ENCODE measurements around the gene UBE3C. TPM values are rescaled to one million over a fixed set of nuclear protein-coding genes. Genes with fewer than 3 reads are reported as not detected.

The UBE3C gene
- total and polyA plus RNA-seq, 2 of the 13 experiments (the other 11 are each of a cell fraction or from before 2014, with no cell fraction given) = 27.0 to 48.2 TPM

DNA sequence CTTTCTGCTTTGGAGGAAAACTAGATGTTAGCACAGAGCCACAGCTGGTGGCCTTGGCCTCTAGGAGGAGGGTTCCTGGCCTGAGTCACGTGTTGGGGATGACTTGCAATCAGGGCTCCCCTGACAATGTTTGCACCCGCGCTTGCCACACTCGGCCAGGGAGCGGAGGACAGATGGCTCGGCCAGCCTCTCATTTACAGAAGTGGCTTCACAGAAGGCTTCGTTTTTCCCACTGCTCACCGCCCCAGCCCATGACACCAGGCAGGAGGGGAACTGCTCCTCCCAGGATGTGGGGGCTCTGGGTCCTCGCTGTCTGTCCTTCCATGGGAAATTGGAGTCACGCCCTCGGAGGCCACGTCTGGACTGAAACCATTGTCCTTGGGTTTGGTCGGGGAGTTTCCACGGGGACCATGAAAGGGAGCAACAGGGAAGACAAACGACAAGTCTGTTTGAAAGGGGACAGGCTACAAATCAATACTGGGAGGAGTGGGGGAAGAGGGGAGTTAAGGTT, 49.6 kb upstream of the UBE3C start (continued):
- TF ChIP-seq ZNF121 (CRISPR knock-in tag; IDR thresholded peaks at IDR 0.05) (no peak), FOSL2 (CRISPR knock-in tag; IDR thresholded peaks at IDR 0.05) (peak; percentile 58), FOXA3 (CRISPR knock-in tag; IDR thresholded peaks at IDR 0.05) (0 out of 2 replicates have a peak, but pooled peaks have one; percentile 24), MIER2 (CRISPR knock-in tag; IDR thresholded peaks at IDR 0.05) (no peak), BHLHE40 (IDR thresholded peaks at IDR 0.05; ENCODE audit: low read length) (peak; percentile 85), POGZ (CRISPR knock-in tag; IDR thresholded peaks at IDR 0.05) (peak; percentile 55; the same call in 1 of the 2 replicates), KDM2A (CRISPR knock-in tag; IDR thresholded peaks at IDR 0.05; ENCODE audit: borderline replicate concordance, low read depth) (no peak), ZNF234 (CRISPR knock-in tag; conservative IDR thresholded peaks at IDR 0.05) (no peak), ZNF556 (CRISPR knock-in tag; IDR thresholded peaks at IDR 0.05; ENCODE audit: borderline replicate concordance) (peak; percentile 49; the same call in 1 of the 2 replicates), NR2F1 (CRISPR knock-in tag; IDR thresholded peaks at IDR 0.05) (peak; percentile 53 to 66; a peak in 3 of 4 replicates), KDM5B (CRISPR knock-in tag; IDR thresholded peaks at IDR 0.05; ENCODE audit: borderline replicate concordance) (no peak), ZNF577 (CRISPR knock-in tag; IDR thresholded peaks at IDR 0.05; ENCODE audit: borderline replicate concordance, low read depth) (no peak), HIVEP1 (CRISPR knock-in tag; IDR thresholded peaks at IDR 0.05) (peak; percentile 63; the same call in 1 of the 2 replicates), NR2F2 (IDR thresholded peaks at IDR 0.05; ENCODE audit: borderline replicate concordance, low read depth) (peak; percentile 31; the same call in 1 of the 2 replicates)
- TF ChIP-seq, protein P1, sequence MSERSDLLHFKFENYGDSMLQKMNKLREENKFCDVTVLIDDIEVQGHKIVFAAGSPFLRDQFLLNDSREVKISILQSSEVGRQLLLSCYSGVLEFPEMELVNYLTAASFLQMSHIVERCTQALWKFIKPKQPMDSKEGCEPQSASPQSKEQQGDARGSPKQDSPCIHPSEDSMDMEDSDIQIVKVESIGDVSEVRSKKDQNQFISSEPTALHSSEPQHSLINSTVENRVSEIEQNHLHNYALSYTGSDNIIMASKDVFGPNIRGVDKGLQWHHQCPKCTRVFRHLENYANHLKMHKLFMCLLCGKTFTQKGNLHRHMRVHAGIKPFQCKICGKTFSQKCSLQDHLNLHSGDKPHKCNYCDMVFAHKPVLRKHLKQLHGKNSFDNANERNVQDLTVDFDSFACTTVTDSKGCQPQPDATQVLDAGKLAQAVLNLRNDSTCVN (CRISPR knock-in tag; IDR thresholded peaks at IDR 0.05; ENCODE audit: borderline replicate concordance) = no peak
- TF ChIP-seq, protein P2, sequence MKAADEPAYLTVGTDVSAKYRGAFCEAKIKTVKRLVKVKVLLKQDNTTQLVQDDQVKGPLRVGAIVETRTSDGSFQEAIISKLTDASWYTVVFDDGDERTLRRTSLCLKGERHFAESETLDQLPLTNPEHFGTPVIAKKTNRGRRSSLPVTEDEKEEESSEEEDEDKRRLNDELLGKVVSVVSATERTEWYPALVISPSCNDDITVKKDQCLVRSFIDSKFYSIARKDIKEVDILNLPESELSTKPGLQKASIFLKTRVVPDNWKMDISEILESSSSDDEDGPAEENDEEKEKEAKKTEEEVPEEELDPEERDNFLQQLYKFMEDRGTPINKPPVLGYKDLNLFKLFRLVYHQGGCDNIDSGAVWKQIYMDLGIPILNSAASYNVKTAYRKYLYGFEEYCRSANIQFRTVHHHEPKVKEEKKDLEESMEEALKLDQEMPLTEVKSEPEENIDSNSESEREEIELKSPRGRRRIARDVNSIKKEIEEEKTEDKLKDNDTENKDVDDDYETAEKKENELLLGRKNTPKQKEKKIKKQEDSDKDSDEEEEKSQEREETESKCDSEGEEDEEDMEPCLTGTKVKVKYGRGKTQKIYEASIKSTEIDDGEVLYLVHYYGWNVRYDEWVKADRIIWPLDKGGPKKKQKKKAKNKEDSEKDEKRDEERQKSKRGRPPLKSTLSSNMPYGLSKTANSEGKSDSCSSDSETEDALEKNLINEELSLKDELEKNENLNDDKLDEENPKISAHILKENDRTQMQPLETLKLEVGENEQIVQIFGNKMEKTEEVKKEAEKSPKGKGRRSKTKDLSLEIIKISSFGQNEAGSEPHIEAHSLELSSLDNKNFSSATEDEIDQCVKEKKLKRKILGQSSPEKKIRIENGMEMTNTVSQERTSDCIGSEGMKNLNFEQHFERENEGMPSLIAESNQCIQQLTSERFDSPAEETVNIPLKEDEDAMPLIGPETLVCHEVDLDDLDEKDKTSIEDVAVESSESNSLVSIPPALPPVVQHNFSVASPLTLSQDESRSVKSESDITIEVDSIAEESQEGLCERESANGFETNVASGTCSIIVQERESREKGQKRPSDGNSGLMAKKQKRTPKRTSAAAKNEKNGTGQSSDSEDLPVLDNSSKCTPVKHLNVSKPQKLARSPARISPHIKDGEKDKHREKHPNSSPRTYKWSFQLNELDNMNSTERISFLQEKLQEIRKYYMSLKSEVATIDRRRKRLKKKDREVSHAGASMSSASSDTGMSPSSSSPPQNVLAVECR (CRISPR knock-in tag; IDR thresholded peaks at IDR 0.05; ENCODE audit: borderline replicate concordance) = peak; percentile 66; the same call in 1 of the 2 replicates
- TF ChIP-seq, protein P3, sequence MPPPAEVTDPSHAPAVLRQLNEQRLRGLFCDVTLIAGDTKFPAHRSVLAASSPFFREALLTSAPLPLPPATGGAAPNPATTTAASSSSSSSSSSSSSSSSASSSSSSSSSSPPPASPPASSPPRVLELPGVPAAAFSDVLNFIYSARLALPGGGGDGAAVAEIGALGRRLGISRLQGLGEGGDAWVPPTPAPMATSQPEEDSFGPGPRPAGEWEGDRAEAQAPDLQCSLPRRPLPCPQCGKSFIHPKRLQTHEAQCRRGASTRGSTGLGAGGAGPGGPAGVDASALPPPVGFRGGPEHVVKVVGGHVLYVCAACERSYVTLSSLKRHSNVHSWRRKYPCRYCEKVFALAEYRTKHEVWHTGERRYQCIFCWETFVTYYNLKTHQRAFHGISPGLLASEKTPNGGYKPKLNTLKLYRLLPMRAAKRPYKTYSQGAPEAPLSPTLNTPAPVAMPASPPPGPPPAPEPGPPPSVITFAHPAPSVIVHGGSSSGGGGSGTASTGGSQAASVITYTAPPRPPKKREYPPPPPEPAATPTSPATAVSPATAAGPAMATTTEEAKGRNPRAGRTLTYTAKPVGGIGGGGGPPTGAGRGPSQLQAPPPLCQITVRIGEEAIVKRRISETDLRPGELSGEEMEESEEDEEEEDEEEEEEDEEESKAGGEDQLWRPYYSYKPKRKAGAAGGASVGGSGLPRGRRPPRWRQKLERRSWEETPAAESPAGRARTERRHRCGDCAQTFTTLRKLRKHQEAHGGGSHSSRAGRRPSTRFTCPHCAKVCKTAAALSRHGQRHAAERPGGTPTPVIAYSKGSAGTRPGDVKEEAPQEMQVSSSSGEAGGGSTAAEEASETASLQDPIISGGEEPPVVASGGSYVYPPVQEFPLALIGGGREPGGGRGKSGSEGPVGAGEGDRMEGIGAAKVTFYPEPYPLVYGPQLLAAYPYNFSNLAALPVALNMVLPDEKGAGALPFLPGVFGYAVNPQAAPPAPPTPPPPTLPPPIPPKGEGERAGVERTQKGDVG (CRISPR knock-in tag; IDR thresholded peaks at IDR 0.05; ENCODE audit: borderline replicate concordance) = peak; percentile 50; the same call in 1 of the 2 replicates
- TF ChIP-seq, protein P4, sequence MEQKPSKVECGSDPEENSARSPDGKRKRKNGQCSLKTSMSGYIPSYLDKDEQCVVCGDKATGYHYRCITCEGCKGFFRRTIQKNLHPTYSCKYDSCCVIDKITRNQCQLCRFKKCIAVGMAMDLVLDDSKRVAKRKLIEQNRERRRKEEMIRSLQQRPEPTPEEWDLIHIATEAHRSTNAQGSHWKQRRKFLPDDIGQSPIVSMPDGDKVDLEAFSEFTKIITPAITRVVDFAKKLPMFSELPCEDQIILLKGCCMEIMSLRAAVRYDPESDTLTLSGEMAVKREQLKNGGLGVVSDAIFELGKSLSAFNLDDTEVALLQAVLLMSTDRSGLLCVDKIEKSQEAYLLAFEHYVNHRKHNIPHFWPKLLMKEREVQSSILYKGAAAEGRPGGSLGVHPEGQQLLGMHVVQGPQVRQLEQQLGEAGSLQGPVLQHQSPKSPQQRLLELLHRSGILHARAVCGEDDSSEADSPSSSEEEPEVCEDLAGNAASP (CRISPR knock-in tag; IDR thresholded peaks at IDR 0.05; ENCODE audit: borderline replicate concordance) = peak; percentile 13; the same call in 1 of the 2 replicates

Measured in HepG2 (cell line).